Activated CD4-positive, alpha-beta T cell treated with anti-CD3 and anti-CD28 coated beads, Interleukin-2, amount 10 ng/mL, durations not matched to agents 7 days and 5 days (primary cell): ENCODE data around the gene SNX30. TPM values are rescaled to one million over a fixed set of nuclear protein-coding genes. Genes with fewer than 3 reads are reported as not detected.

Experiments used
- CTCF ChIA-PET: fragments of 350-600 bp; sonication (Branson Sonifier 250); formaldehyde crosslinking; loops from one replicate; lab custom pipeline; 2021; ENCODE audit warnings: antibody characterized with exemption; lab: Charles Lee
- POLR2A ChIA-PET: fragments of 350-600 bp; sonication (Branson Sonifier 250); formaldehyde crosslinking; loops from one replicate; lab custom pipeline; 2021; ENCODE audit warnings: antibody characterized with exemption; lab: Charles Lee
- DNase-seq: peaks from one replicate; pipeline ENCODE4 v3.0.0-alpha.2; 2020
- H3K27ac Mint-ChIP-seq: one replicate; pipeline ENCODE4 v1.8.0; 2021; ENCODE audit warnings: mild to moderate bottlenecking, moderate library complexity, mixed read lengths
- H3K27me3 Mint-ChIP-seq: one replicate; pipeline ENCODE4 v1.8.0; 2021; ENCODE audit warnings: mixed read lengths
- H3K36me3 Mint-ChIP-seq: one replicate; pipeline ENCODE4 v1.8.0; 2021; ENCODE audit warnings: low read depth, mixed read lengths
- H3K4me1 Mint-ChIP-seq: one replicate; pipeline ENCODE4 v1.8.0; 2021; ENCODE audit warnings: mixed read lengths
- H3K4me3 Mint-ChIP-seq: one replicate; pipeline ENCODE4 v1.8.0; 2021; ENCODE audit warnings: mild to moderate bottlenecking, moderate library complexity, mixed read lengths
- H3K9me3 Mint-ChIP-seq: one replicate; pipeline ENCODE4 v1.8.0; 2021; ENCODE audit warnings: mixed read lengths
- total RNA-seq, 2 experiments: library from RNA; stranded (reverse); gene quantifications; one replicate each; pipeline ENCODE4 v1.2.3, GENCODE V29; 2021

The SNX30 gene
- total RNA-seq, 2 experiments from 2014 or later: 6.9 to 7.4 TPM

- no peak for DNase-seq
- Mint-ChIP-seq H3K27ac (no peak overlapping the region), H3K27me3 (no peaks in the 10 kb centered on the region), H3K36me3 (no peaks in the 10 kb centered on the region), H3K4me1 (no peaks in the 10 kb centered on the region), H3K4me3 (no peak overlapping the region), H3K9me3 (no peaks in the 10 kb centered on the region)
- CTCF ChIA-PET: no interaction called here
- POLR2A ChIA-PET: no interaction called here
Measured at GRCh38 chr9:112726428-112726827, 24.1 kb upstream of the SNX30 start.

- no peaks in the 10 kb centered on the region for H3K27me3 Mint-ChIP-seq
- DNase-seq: no peak
- H3K4me1 Mint-ChIP-seq: no peaks in the 10 kb centered on the region
- ChIA-PET CTCF (interaction anchor here (0.7 to 1.1 kb wide), 2 partner anchors 245 to 658 kb away, joined by 3 read pairs; no protein-coding TSS in a partner anchor), POLR2A (no interaction called here)
- no peaks in the 10 kb centered on the region for H3K9me3 Mint-ChIP-seq
- no peak overlapping the region for H3K4me3 Mint-ChIP-seq
- no peaks in the 10 kb centered on the region for H3K36me3 Mint-ChIP-seq
- no peak overlapping the region for H3K27ac Mint-ChIP-seq
Measured at GRCh38 chr9:112728401-112728800, 22.2 kb upstream of the SNX30 start.

GRCh38 chr9:112731971-112732370 is 18.6 kb upstream of the SNX30 start:
- Mint-ChIP-seq H3K9me3 (no peaks in the 10 kb centered on the region), H3K4me3 (no peak overlapping the region), H3K27ac (no peak overlapping the region), H3K36me3 (no peaks in the 10 kb centered on the region), H3K27me3 (no peaks in the 10 kb centered on the region), H3K4me1 (peaks cover 2% of the 10 kb centered on the region)
- DNase-seq: no peak
- ChIA-PET CTCF (interaction anchor here (0.9 kb wide), 1 partner anchor 8 kb away, joined by 3 read pairs; no protein-coding TSS in a partner anchor), POLR2A (no interaction called here)

GRCh38 chr9:112734892-112735291 is 15.7 kb upstream of the SNX30 start:
- POLR2A ChIA-PET: no interaction called here
- H3K4me3 Mint-ChIP-seq: no peak overlapping the region
- CTCF ChIA-PET: interaction anchor here (0.6 kb wide), 1 partner anchor 54 kb away, joined by 3 read pairs; no protein-coding TSS in a partner anchor
- DNase-seq: no peak
- H3K27ac Mint-ChIP-seq: no peak overlapping the region
- H3K4me1 Mint-ChIP-seq: peaks cover 2% of the 10 kb centered on the region
- H3K36me3 Mint-ChIP-seq: no peaks in the 10 kb centered on the region
- H3K27me3 Mint-ChIP-seq: no peaks in the 10 kb centered on the region
- H3K9me3 Mint-ChIP-seq: no peaks in the 10 kb centered on the region

GRCh38 chr9:112743216-112743836 is 7.2 kb upstream of the SNX30 start:
- H3K27ac Mint-ChIP-seq: no peak overlapping the region
- ChIA-PET POLR2A (no interaction called here), CTCF (no interaction called here)

GRCh38 chr9:112744177-112744576 is 6.4 kb upstream of the SNX30 start:
- POLR2A ChIA-PET: no interaction called here
- no peak overlapping the region for H3K27ac Mint-ChIP-seq
- no peaks in the 10 kb centered on the region for H3K36me3 Mint-ChIP-seq
- peaks cover 19% of the 10 kb centered on the region for H3K4me1 Mint-ChIP-seq
- no peak for DNase-seq
- H3K27me3 Mint-ChIP-seq: no peaks in the 10 kb centered on the region
- CTCF ChIA-PET: no interaction called here
- no peaks in the 10 kb centered on the region for H3K9me3 Mint-ChIP-seq
- H3K4me3 Mint-ChIP-seq: no peak overlapping the region

More at GRCh38 chr9:112743216-112743836, 7.2 kb upstream of the SNX30 start:
- H3K36me3 Mint-ChIP-seq: no peaks in the 10 kb centered on the region
- H3K4me3 Mint-ChIP-seq: no peak overlapping the region
- no peaks in the 10 kb centered on the region for H3K9me3 Mint-ChIP-seq
- DNase-seq: no peak
- peaks cover 17% of the 10 kb centered on the region for H3K4me1 Mint-ChIP-seq
- no peaks in the 10 kb centered on the region for H3K27me3 Mint-ChIP-seq

- Mint-ChIP-seq H3K9me3 (no peaks in the 10 kb centered on the region), H3K27me3 (no peaks in the 10 kb centered on the region), H3K36me3 (no peaks in the 10 kb centered on the region), H3K4me1 (peaks cover 30% of the 10 kb centered on the region), H3K4me3 (no peak overlapping the region), H3K27ac (no peak overlapping the region)
- CTCF ChIA-PET: interaction anchor here (0.6 to 1.3 kb wide), 3 partner anchors 29 to 748 kb away, joined by 3 to 4 read pairs (median 3); partner anchors contain the start of gene INIP
- DNase-seq: no peak
- POLR2A ChIA-PET: no interaction called here
Measured at GRCh38 chr9:112747094-112747493, 3.5 kb upstream of the SNX30 start.

GRCh38 chr9:112750764-112751055 is 150 bp downstream of the SNX30 start:
- H3K27me3 Mint-ChIP-seq: no peaks in the 10 kb centered on the region
- peaks cover 1% of the 10 kb centered on the region for H3K36me3 Mint-ChIP-seq
- H3K27ac Mint-ChIP-seq: no peak overlapping the region
- peaks cover 65% of the 10 kb centered on the region for H3K4me1 Mint-ChIP-seq
- H3K9me3 Mint-ChIP-seq: no peaks in the 10 kb centered on the region
- no peak for DNase-seq
- ChIA-PET CTCF (interaction anchor here (0.6 to 1.5 kb wide), 2 partner anchors 42 to 1322 kb away, joined by 3 to 4 read pairs; no protein-coding TSS in a partner anchor), POLR2A (interaction anchor here (1.4 kb wide), 1 partner anchor 33 kb away, joined by 3 read pairs; the partner anchor contains the start of gene INIP)
- H3K4me3 Mint-ChIP-seq: no peak overlapping the region

- ChIA-PET CTCF (interaction anchor here (1.5 to 1.6 kb wide), 2 partner anchors 11 to 42 kb away, joined by 4 read pairs; no protein-coding TSS in a partner anchor), POLR2A (interaction anchor here (1.4 kb wide), 1 partner anchor 33 kb away, joined by 3 read pairs; the partner anchor contains the start of gene INIP)
- peak overlapping the region; percentile 74 for H3K4me3 Mint-ChIP-seq
- H3K4me1 Mint-ChIP-seq: peaks cover 70% of the 10 kb centered on the region
- H3K36me3 Mint-ChIP-seq: peaks cover 1% of the 10 kb centered on the region
- H3K27me3 Mint-ChIP-seq: no peaks in the 10 kb centered on the region
- H3K9me3 Mint-ChIP-seq: no peaks in the 10 kb centered on the region
- peak; percentile 51 for DNase-seq
- peak overlapping the region; percentile 63 for H3K27ac Mint-ChIP-seq
Measured at GRCh38 chr9:112751056-112751795, 666 bp downstream of the SNX30 start.

GRCh38 chr9:112752334-112753125 is 2.0 kb downstream of the SNX30 start:
- Mint-ChIP-seq H3K4me3 (peak overlapping the region; percentile 74), H3K4me1 (peaks cover 74% of the 10 kb centered on the region)
- CTCF ChIA-PET: interaction anchor here (1.0 to 1.8 kb wide), 3 partner anchors 10 to 401 kb away, joined by 3 to 4 read pairs (median 4); no protein-coding TSS in a partner anchor

GRCh38 chr9:112753725-112754124 is 3.2 kb downstream of the SNX30 start:
- Mint-ChIP-seq H3K4me1 (peaks cover 75% of the 10 kb centered on the region), H3K36me3 (peaks cover 4% of the 10 kb centered on the region), H3K4me3 (no peak overlapping the region), H3K27ac (peak overlapping the region; percentile 74), H3K9me3 (no peaks in the 10 kb centered on the region), H3K27me3 (no peaks in the 10 kb centered on the region)
- ChIA-PET CTCF (interaction anchor here (1.8 kb wide), 1 partner anchor 16 kb away, joined by 3 read pairs; no protein-coding TSS in a partner anchor), POLR2A (no interaction called here)
- DNase-seq: no peak

More at GRCh38 chr9:112752334-112753125, 2.0 kb downstream of the SNX30 start:
- Mint-ChIP-seq H3K9me3 (no peaks in the 10 kb centered on the region), H3K27ac (no peak overlapping the region), H3K27me3 (no peaks in the 10 kb centered on the region), H3K36me3 (peaks cover 1% of the 10 kb centered on the region)
- POLR2A ChIA-PET: no interaction called here
- no peak for DNase-seq

GRCh38 chr9:112754578-112754977 is 4.0 kb downstream of the SNX30 start:
- peak overlapping the region; percentile 76 for H3K27ac Mint-ChIP-seq
- no peaks in the 10 kb centered on the region for H3K9me3 Mint-ChIP-seq
- H3K36me3 Mint-ChIP-seq: peaks cover 9% of the 10 kb centered on the region
- no peaks in the 10 kb centered on the region for H3K27me3 Mint-ChIP-seq
- H3K4me1 Mint-ChIP-seq: peaks cover 72% of the 10 kb centered on the region
- peak overlapping the region; percentile 26 for H3K4me3 Mint-ChIP-seq
- ChIA-PET POLR2A (no interaction called here), CTCF (interaction anchor here (1.8 kb wide), 1 partner anchor 15 kb away, joined by 3 read pairs; no protein-coding TSS in a partner anchor)
- DNase-seq: peak; percentile 65
